Upper lobe of left lung (tissue), 4 donors: Measurements from ENCODE around the gene KDM3A.

Experiments used
- CTCF ChIP-seq, 6 experiments: fragments of 450-650 bp in 4 of 6; fragments of 200-600 bp in 2 of 6; sonication (generic) in 2 of 6; IDR thresholded peaks; one replicate each; pipeline ENCODE4 v1.5.1; 2016 to 2019; ENCODE audit warnings: antibody characterized with exemption in 6 of 6
- EP300 ChIP-seq, 4 donors: sonication (generic); formaldehyde crosslinking; IDR thresholded peaks; one replicate each; pipeline ENCODE4 v1.5.1; 2017; ENCODE audit warnings: antibody characterized with exemption in 4 of 4, control low read depth in 2 of 4
- POLR2A ChIP-seq, 4 donors: fragments of 450-650 bp; IDR thresholded peaks; one replicate each; pipeline ENCODE4 v1.5.1; 2016 to 2017; ENCODE audit warnings: antibody characterized with exemption in 4 of 4, mild to moderate bottlenecking in 2 of 4
- POLR2AphosphoS5 ChIP-seq, 2 donors: sonication (generic); formaldehyde crosslinking; IDR thresholded peaks; one replicate each; pipeline ENCODE4 v1.5.1; 2017; ENCODE audit warnings: antibody characterized with exemption in 2 of 2

GRCh38 chr2:86533589-86533988, 92.4 kb downstream of the KDM3A start:
- TF ChIP-seq CTCF (IDR thresholded peaks at IDR 0.05) (no peak), EP300 (IDR thresholded peaks at IDR 0.05) (no peak), POLR2AphosphoS5 (IDR thresholded peaks at IDR 0.05) (no peak), POLR2A (IDR thresholded peaks at IDR 0.05) (no peak)
